SW480 (cell line): ENCODE measurements around the gene A4GALT.
A peak's percentile ranks its signal among the peaks of the same experiment; 100 is the strongest.
"Not testable (repeated sequence)": the region's sequence is repeated elsewhere in the genome, so short reads cannot be mapped to it uniquely, and the experiment has no call there.

Experiments used
- DNase-seq: peaks from one replicate; pipeline ENCODE4 v3.0.0-alpha.2; 2016; ENCODE audit warnings: low spot score

Gene A4GALT

DNA sequence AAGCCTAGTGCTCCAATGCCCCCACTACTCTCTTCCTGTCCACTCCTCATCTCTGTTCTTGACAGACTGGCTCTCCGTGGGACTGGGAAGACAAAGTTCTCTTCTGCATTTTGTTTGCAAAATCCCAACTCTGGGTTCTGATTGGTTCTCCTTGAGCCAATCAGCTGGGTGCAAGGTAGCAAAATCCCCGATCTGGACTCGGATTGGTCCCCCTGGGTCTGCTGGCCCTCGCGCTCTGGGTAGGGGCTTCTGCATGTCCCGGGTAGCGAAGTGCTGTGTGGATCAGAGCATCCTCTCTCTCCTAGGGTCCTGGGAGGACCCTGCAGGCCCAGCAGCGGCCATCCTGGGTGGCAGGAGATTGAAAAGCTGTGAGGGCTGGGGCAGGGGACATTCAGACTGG lies 22.3 kb upstream of the A4GALT start:
- no peak for DNase-seq

DNA sequence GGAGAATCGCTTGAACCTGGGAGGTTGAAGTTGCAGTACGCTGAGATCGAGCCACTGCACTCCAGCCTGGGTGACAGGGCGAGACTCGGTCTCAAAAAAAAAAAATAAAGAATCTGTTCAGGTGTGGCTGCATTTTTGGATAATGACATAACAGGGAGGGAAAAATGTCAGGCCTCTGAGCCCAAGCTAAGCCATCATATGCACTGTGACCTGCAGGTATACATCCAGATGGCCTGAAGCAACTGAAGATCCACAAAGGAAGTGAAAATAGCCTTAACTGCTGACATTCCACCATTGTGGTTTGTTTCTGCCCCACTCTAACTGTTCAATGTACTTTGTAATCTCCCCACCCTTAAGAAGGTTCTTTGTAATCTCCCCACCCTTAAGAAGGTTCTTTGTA lies 19.6 kb upstream of the A4GALT start:
- DNase-seq, result not testable (repeated sequence)

DNA sequence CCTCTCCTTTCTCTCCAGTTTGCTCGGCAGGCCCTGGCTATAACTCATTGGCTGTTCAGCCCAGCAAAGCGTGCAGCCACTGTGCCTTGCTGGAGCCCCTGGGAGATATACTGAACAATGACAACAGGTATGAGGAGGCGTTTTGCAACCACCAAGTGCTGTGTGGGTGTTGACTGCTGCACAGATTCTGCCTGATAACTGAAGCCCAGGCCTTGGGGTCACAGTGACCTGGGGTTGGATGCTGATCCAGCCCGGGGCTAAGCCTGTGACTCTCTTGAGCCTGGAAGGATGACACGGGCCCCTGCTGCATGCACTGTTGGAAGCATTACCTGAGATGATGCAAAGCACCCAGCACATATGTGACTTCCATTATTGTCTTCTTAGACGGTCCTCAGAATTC lies 13.7 kb upstream of the A4GALT start:
- no peak for DNase-seq

GRCh38 chr22:42733394-42733793 lies 12.7 kb upstream of the A4GALT start:
- DNase-seq, result not testable (repeated sequence)

GRCh38 chr22:42732081-42732480 lies 11.4 kb upstream of the A4GALT start:
- no peak for DNase-seq

DNA sequence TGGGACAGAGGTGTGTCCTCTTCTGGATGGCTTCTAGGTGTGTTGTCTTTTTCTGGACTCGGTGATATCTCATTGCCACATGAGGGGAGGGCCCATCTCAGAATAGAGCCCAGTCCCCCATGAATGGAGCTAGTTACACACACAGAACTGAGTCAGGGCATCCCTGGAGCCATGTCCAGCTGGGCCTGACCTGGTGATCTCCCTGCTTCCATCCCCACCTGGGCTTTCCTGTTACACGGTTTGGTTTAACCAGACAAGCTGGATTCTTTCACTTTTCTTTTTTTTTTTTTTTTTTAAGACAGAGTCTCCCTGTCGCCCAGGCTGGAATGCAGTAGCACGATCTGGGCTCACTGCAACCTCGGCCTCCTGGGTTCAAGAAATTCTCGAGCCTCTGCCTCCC lies 6.1 kb upstream of the A4GALT start:
- no peak for DNase-seq

DNA sequence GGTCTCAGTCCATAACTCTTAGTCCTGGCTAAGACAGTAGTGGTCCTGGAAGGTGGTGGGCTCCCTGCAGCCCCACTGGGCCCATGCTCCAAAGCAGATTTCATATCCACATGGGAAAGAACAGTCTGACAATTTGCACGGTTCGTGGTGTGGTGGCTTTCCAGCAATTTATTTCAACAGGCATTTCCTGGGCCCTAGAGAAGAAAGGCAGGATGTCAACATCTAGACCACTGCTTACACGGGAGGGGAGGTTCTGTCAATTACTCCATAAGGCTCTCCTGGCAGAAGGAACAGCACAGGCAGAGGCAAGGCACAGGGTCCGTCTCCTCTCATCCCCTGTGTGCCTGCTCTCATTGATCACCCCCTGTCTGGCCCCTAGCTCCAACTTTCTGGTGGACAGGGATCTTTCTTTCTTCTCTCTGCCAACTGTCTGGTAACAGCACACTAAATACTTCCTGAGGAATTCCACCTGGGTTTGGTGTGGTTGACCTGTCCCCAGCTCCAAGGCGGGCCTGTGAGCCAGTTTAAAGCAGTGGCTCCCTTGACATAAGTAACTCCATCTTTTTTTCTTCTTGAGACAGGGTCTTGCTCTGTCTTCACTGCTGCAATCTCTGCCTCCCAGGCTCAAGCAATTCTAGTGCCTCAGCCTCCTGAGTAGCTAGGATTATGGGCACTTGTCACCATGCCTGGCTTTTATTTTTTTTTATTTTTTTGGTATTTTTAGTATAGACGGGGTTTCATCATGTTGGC lies 5.1 kb upstream of the A4GALT start:
- no peak for DNase-seq

- DNase-seq, result no peak
These were observed 3.4 kb upstream of the A4GALT start for GRCh38 chr22:42724062-42724461.

DNA sequence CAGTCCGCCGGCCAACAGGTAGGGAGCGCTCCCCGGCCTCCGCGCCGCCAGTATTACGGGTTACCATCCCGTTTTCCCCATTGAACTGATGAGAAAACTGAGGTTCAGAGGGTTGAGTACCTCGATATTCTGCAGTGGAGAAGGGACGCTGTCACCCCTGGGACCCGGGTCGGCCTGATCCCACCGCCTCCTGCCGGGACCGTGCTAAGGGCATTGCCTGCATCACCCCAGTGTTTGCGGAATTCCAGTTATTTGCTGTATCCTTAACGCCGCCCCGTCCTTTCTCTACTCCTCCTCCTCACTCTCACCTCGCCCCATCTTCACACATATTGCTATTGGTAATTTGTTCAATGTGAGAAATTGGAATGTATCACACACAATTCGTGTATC lies 370 bp upstream of the A4GALT start:
- no peak for DNase-seq

DNA sequence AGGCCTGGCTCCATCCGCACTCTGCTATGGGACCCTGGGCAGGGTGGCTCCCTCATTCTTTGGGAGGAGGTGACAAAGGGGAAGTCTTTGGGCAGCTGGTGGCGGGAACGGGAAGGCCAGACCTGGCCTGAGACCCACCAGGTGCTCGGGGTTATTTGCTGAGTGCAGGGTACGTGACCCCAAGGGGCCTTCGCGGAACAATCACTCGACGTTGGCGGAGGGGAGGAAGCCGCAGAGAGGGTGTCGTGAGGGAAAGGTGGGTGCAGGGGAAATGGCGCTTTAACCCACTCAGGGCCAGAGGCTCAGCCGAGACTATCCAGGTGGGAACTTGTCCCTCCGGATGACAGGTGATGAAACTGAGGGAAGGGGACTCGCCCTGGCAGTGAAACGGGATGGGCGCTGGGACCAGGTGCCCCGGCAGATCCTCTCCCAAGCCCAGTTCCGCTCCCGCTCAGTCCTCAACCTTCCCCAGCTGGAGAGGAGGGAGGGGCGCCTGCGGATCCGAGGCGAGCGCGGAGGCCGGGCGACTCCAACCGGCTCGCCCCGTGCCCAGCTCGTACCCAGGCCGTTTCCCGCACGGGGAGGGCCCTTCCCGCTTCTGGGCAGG lies 911 bp downstream of the A4GALT start:
- no peak for DNase-seq

- no peak for DNase-seq
These were observed 1.5 kb downstream of the A4GALT start for GRCh38 chr22:42719133-42719532.

DNA sequence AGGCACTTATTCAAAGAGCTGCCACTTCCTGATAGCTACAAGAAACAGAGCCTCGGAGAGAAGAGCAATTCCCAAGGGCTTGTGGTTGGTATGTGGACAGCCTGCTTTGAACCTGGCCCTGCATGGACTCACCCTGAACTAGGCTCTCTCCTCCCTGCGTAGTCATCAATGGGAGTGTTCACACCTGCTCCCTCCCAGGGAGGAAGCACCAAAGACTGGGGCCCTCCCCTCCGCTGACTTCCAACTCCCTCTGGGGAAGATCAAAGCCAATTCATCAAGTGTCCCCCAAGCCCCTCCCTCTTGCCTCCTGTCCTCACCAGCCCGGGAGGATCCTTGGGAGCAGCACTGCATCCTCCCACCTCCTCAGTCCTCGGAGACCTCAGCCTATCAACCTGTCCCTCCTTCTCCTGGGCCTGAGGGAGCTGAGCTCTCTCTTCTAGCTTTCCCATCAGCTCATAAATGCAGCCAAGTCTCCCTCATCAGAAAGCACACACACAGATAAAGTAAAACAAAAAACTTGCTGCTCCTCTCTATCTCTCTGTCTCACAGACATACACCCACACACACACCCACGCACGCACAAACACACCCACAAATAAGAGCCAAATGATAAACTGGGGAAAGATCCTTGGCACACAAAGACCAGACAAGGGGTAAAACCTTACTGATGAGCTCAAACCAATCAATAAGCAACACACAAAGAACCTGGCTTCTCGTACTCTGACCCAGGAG lies 3.3 kb downstream of the A4GALT start:
- peak; percentile 66 for DNase-seq

GRCh38 chr22:42716649-42717127 lies 4.0 kb downstream of the A4GALT start:
- peak; percentile 22 for DNase-seq

- DNase-seq, result no peak
These were observed 4.4 kb downstream of the A4GALT start for GRCh38 chr22:42716221-42716620.

GRCh38 chr22:42714768-42715390 lies 5.8 kb downstream of the A4GALT start:
- peak; percentile 30 for DNase-seq

- DNase-seq, result no peak
These were observed 6.4 kb downstream of the A4GALT start for GRCh38 chr22:42714308-42714707.

- no peak for DNase-seq
These were observed 8.5 kb downstream of the A4GALT start for GRCh38 chr22:42711895-42712837.

- no peak for DNase-seq
These were observed 9.4 kb downstream of the A4GALT start for GRCh38 chr22:42711281-42711731.

DNA sequence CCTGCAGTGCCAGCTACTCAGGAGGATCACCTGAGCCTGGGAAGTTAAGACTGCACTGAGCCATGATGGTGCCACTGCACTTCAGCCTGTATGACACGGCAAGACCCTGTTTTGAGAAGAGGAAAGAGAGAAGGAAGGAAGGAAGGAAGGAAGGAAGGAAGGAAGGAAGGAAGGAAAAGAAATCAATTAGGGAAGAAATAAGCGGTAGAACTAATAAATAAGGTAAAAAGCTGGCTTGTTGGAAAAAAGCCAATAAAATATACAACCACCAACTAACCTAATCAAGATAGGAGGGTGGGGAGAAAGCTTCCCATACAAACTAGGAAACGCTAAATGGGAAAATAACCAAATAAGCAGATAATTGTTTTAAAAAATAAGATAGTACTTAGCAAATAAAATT lies 12.3 kb downstream of the A4GALT start:
- DNase-seq, result no peak

DNA sequence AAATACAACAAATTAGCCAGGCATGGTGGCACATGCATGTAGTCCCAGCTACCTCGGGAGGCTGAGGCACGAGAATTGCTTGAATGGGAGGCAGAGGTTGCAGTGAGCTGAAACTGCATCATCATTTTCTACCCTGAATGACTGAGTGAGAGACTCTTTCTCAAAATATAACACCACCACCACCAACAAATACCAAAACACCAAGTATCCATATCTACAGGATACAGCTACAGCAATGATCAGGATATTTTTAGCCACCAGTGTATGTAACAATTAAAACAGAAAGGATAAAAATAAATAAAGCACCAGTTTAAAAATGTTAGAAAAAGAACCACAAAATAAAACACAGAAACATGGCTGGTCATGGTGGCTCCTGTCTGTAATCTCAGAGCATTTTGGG lies 13.2 kb downstream of the A4GALT start:
- DNase-seq, result no peak

DNA sequence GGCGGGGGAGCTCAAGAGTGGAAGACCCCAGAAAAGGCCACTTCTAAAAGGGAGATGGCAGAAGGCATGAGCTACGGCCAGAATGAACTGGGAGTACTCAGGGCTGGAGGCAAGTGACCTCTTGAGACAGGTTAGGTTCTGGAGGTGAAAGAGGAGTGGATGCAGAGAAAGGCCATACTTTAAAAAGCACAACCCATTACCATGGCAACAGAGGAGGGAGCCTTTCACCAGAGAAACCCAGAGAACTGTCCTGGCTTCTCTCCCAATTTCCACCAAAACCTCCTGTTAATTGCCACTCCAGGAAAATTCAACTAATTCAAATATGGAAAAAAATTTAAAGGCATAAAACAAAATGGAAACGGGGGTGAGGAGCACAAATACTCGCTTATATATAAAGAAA lies 15.8 kb downstream of the A4GALT start:
- no peak for DNase-seq
